Coronary artery (tissue), 2 donors: Measurements from ENCODE around the gene ALG5.

Experiments
- DNase-seq: peaks from one replicate; pipeline ENCODE4 v3.0.0-alpha.2; 2017; ENCODE audit warnings: low spot score
- H3K27ac ChIP-seq, 2 donors: fragments of 200-600 bp; sonication (generic); one replicate each; pipeline ENCODE4 v1.5.1; 2016 to 2019
- H3K4me3 ChIP-seq: fragments of 200-600 bp; sonication (generic); 2 replicates; pipeline ENCODE4 v1.5.1; 2016; ENCODE audit warnings: mild to moderate bottlenecking, moderate library complexity
- TF ChIP-seq, protein P1 (sequence below): fragments of 200-600 bp; sonication (generic); IDR thresholded peaks from one replicate; pipeline ENCODE4 v1.5.1; 2019; ENCODE audit warnings: antibody characterized with exemption

The ALG5 gene

DNA sequence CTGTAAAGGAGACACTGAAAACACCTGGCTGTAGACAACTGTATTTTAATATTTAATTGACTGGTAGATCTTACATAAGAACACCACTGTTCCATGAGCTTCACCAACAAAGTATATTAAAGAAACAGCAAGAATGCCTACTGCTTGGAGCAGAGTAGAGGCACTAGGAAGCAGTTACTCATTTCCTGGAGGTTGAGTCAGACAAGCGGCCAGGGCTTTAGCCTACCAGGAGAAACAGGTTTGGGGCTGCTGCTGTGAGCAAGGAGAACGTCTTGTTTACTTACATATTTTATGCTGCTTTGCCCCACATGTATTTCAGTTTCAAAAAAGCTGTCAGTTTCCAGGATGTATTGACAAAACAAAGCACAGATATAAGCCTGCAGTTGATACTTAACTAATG is 33.4 kb downstream of the ALG5 start:
- TF ChIP-seq, protein P1, sequence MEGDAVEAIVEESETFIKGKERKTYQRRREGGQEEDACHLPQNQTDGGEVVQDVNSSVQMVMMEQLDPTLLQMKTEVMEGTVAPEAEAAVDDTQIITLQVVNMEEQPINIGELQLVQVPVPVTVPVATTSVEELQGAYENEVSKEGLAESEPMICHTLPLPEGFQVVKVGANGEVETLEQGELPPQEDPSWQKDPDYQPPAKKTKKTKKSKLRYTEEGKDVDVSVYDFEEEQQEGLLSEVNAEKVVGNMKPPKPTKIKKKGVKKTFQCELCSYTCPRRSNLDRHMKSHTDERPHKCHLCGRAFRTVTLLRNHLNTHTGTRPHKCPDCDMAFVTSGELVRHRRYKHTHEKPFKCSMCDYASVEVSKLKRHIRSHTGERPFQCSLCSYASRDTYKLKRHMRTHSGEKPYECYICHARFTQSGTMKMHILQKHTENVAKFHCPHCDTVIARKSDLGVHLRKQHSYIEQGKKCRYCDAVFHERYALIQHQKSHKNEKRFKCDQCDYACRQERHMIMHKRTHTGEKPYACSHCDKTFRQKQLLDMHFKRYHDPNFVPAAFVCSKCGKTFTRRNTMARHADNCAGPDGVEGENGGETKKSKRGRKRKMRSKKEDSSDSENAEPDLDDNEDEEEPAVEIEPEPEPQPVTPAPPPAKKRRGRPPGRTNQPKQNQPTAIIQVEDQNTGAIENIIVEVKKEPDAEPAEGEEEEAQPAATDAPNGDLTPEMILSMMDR, result no peak
- no peak for DNase-seq
- H3K27ac ChIP-seq, result no peak overlapping the region
- H3K4me3 ChIP-seq, result no peak overlapping the region

DNA sequence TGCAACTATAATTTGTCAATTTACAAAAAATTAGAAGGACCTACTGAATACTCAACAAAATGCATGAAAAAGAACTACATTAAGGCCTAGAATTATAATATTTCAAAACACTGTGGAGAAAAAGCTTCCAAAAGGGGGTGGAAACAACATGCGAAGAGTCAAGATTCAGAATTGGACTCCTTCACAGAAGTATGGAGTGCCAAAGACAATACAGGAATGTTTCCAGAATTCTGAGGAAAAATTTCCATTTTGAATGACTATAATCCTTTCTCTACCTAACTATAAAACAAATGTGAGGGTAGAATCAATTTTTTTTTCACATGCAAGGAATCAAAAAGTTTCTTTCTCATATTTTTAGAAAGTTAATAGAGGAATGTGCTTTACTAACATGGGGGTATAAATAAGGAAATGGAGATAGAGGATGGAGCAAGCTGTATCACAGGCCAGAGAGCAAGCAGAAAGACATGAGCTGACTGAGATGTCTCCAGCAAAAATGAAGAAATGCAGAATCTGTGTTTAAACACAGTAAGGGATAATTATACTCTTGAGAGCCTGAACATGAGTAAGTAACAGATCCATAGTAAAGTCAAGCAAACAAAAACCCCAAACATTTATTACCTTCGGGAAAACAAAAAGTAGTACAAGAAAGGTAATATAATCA is 39.6 kb downstream of the ALG5 start:
- Histone ChIP-seq H3K4me3 (no peak overlapping the region), H3K27ac (no peak overlapping the region)
- DNase-seq, result no peak
- TF ChIP-seq, protein P1, result no peak

GRCh38 chr13:36954542-36954941 is 44.6 kb downstream of the ALG5 start:
- no peak overlapping the region for H3K4me3 ChIP-seq
- H3K27ac ChIP-seq, result no peak overlapping the region
- TF ChIP-seq, protein P1, result no peak
- no peak for DNase-seq

DNA sequence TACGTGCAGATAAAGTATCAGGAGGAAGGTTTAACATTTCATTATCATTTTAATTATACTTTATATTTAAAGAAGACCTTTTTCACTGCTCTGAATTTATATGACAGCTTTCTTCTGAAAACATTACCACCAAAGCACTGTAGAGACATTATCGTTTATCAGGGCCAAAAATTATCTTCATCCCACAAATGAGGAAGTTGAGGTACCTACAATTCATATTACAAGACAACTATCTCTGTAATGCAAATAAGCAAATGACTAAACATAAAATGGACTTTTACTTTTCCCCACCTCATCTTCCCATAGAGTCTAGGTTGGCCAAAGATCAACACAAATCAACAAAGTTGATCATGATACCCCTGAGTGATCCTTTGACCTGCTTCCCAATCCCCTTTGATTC is 48.2 kb downstream of the ALG5 start:
- Histone ChIP-seq H3K4me3 (no peak overlapping the region), H3K27ac (no peak overlapping the region)
- TF ChIP-seq, protein P1, result no peak
- DNase-seq, result no peak

DNA sequence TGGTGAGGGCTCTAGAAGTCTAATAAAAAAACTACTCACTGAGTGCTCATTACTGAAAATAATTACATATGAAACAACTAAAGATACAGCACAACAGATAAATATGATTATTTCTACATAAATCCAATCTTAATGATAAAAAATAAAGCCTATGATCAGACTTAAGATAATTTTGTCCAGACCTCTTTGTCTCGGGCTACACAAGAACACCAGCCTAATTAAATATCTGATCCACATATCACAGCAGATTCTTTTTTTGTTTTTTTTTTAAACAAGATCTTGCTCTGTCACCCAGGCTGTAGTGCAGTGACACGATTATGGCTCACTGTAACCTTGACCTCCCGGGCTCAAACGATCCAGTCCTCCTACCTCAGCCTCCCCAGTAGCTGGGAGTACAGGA is 48.8 kb downstream of the ALG5 start:
- DNase-seq, result no peak
- TF ChIP-seq, protein P1, result no peak
- H3K4me3 ChIP-seq, result no peak overlapping the region

DNA sequence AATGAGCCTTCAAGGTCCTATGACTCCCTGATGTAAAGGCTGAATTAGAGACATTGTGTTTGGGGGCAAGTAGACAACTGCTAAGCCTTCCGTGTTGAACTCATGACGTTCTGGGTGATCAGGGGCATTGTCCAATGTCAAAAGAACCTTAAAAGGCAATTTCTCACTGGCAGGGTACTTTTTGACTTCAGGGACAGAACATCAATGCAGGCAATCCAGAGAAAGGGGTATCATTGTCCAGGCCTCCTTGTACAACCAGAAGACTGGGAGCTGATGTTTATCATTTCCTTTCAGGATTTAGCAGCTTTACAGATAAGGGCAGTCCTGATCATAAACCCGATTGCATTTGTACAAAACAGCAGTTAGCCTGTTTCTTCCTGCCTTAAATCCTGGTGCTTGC is 54.1 kb downstream of the ALG5 start:
- no peak for DNase-seq
- TF ChIP-seq, protein P1, result no peak
- no peak overlapping the region for H3K4me3 ChIP-seq
- no peak overlapping the region for H3K27ac ChIP-seq

More for the DNA sequence above, 48.8 kb downstream of the ALG5 start:
- no peak overlapping the region for H3K27ac ChIP-seq

DNA sequence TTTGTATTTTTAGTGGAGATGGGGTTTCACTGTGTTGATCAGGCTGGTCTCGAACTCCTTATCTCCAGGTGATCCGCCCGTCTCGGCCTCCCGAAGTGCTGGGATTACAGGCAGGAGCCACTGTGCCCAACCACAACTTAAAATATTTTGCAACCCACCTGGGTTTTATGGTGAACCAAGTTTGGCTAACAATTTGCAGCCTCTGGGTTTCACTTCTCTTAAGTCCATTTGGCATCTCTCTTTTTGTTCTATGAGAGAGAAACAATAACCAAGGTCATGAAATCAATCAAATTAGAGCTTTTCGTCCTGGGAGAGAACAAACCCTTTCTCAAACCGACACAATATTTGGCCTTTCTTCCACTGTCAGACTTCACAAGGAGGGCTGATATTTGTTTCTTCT is 73.5 kb downstream of the ALG5 start:
- DNase-seq, result no peak
- TF ChIP-seq, protein P1, result no peak
- Histone ChIP-seq H3K4me3 (no peak overlapping the region), H3K27ac (no peak overlapping the region)
